HG03175 (cell line): Measurements from ENCODE around the gene PAQR7.

Experiments used
- ATAC-seq: cut with Tn5 transposase; IDR thresholded peaks from one replicate; pipeline ENCODE4 v1.9.1; 2021; ENCODE audit warnings: mild to moderate bottlenecking, moderate library complexity; ENCODE audit not compliant: unreplicated experiment

Gene PAQR7, protein sequence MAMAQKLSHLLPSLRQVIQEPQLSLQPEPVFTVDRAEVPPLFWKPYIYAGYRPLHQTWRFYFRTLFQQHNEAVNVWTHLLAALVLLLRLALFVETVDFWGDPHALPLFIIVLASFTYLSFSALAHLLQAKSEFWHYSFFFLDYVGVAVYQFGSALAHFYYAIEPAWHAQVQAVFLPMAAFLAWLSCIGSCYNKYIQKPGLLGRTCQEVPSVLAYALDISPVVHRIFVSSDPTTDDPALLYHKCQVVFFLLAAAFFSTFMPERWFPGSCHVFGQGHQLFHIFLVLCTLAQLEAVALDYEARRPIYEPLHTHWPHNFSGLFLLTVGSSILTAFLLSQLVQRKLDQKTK

DNA sequence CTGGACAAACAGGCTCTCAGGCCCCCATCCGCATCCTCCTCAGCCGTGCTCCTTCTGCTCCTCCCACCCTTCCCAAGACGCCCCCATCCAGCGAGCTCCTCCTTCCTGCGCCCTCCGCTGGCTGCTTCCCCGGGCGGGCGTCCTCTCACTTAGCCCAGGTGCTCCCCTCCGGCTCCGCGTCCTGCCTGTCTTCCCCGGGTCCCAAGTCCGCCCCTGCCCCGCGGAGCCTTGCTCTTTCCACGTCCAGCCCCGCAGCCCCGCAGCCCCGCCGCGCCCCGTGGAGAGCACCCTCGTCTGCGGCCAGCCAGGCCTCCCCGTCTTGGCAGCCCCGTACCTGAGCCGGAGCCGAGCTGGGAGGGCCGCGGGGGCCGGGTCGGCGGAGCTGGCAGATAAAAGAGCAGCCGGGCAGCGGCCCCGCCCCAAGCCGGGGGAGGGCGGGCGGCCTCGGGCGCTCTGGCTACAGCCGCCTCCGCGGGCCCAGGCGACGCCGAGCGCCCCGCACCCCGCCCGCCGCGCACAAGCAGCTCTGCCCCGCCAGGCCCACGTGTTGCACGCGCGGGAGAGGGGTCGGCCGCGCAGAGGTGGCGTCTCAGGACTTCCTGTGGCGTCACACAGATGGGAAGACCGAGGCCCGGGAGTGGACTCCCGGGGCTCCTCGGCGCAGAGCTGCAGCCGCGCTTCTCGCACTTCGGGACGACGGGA is at the start of gene PAQR7:
TSS of gene PAQR7 (minus strand) at position 555 of the 702 bp plus-strand sequence. CDS start 11,869 bp downstream, outside the sequence.
- no peak for ATAC-seq

DNA sequence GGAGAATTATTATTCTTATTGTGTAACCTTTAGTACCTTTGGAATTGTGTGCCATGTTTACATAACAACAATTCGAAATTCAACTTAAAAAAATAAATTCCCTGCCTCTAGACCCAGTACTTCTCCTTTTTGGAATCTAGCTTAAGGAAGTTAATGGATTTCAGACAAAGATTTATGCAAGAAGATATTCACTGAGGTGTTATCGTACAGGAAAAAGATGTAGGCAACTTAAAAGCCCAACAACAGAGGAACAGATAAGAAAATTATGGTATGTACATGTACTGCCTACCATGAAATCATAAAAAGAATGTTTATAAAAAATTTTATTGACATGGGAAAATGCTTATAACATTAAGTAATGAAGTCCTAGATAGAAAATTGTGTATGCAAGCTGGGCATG is 48.9 kb upstream of the PAQR7 start:
- no peak for ATAC-seq

DNA sequence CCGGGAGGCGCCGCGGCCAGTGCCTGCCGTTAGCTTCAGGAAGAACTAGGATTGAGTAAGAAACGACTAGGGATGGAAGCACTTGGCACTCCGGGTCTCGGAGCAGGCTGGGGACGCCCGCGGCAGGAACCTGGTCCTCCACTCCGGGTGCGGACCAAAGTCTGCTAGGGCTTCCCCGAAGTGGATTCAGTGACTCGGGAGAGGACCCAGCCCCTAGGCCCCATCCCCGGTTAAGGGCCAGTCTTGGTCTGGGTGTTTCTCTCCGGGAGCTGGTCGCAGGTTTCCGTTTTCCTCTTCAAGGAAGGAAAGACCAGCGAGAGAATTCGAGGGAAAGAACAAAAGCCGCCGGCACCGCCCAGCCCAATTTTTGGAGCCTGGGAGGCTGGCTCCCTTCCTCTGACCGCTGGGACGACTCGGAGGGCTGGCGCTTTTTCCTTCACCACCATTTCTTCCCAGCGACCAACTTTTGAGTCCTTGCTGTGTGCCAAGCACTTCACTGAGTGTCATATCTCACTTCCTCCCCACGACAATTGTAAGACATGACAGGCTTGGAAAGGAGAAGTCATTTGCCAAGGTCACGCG is 47.6 kb upstream of the PAQR7 start:
- ATAC-seq = no peak

DNA sequence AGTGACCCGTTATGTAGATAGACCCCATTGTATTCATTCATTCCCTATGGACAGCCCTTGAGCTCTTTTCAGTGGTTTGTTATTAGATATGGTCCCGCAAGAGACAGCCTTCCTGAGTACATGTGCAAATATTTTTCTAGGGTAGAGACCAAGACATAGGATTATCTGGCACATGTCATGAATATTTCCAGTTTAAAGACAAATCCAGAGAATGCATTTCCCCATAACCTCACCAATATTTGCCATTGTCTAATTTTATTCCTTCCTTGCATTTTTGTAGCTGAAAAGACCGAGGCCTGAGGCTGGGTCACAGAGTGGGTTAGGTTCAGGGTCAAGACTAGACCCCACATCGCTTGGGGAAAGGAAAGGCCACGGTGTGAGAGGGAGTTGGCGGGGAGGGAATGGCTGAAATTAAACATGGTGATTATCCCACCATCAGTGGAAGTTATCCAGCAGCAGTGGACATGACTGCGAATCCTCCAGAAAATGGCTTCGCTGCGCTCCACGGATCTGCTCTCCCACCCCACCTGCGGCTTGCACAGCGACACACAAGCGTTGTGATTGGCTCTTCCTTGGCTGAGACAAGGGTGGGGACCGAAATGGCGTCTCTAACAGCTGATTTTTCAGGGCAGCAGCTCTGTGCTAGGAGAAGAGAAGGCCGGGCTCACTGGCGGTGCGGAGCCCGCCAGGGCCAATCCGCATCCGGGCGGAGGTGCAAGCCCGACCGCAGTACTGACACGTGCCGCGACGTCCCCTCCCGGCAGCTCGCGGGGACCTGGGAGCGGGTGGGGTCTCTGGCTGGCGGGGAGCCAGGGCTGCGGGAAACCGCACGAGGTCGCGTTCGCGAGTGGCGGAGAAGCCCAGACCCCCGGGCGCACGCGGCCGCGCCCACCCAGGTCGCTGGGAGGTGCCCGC is 46.8 kb upstream of the PAQR7 start:
- no peak for ATAC-seq

DNA sequence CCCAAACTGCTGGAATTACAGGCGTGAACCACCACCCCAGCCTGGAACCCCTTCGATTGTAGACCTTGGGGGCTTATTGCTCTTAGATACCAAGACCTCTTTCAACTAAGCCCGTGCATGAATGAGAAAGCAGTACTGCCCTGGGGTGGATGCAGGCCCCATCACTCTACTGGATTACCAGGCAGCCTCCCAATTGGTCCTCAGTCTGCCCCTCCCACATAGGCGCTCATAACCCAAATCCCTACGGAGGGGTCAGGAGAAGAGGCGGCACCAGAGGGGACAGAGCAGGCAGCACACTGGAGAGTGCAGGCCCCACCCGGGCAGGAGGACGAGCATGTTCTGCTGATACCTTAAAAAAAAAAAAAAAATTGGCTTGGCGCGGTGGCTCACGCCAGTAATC is 43.1 kb upstream of the PAQR7 start:
- no peak for ATAC-seq

DNA sequence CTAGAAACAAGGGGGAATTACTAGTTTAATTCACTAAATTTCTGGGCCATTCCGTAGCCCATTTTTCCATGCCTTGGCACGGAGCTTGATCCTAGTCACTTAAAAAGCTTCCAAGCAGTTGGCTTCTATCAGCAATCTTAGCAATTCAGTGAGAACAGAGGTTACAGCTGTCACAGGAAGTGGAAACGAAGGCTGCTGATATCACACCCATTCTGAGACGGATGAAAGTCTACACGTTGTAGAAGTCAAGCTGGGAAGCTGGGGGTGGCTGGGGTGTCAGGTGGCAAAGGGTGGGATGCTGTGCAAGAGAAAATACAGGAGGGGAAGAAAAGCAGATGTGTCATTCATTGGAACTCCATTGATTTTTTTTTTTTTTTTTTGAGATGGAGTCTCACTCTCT is 42.5 kb upstream of the PAQR7 start:
- no peak for ATAC-seq

DNA sequence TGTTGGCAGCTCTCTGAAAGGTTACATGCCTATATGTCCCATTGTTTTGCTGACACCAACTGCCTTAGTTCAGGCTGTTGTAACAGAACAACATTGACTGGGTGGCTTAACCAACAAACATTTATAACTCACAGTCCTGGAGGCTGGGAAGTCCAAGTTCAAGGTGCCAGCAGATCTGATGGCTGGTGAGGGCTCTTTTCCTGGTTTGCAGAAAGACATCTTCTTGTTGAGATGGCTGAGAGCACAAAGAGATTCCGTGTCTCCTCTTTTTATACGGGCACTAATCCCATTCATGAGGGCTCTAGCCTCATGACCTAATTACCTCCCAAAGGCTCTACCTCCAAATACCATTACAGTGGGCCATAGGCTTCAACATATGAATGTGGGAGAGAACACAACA is 41.0 kb upstream of the PAQR7 start:
- no peak for ATAC-seq

DNA sequence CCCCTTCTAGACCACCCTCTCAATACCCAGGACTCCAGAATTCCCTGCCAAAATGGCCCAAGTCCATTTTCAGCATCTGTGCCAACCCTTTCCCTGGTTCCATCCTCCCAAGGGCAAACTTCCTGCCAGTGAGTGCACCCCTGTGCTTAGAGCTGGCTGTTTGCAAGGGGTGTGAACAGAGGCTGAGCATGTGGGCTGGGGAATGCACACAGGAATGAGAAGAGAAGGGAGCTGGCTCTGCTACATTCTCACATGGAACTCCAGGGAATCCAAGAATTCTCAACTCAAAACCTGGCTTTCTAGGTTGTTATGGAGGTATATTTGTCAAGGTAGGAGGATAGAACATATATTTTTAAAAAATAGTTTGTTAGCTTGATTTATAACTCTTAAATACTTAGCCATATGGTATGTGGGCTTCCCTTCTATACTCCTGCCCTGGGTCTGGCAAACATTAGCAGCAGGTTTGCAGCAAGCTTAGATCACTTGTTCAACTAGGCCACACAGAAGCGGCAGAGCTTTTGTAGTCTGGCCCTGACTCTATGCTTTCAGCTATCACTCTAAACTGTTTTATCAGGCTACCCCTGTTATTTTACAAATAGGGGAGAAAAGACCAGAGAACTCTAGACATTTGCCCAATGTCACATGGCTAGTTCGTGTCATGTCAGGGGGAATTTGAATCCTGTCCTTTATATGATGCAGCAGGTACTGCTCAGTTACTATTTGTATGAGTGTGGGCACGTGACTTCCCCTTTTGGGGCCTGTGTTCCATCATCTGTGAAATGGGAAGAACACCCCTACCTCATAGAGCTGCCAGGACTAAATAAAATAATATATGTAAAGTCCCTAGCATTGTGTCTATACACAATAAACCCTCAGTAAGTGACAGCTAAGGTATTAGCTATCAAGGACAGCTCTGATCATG is 38.8 kb upstream of the PAQR7 start:
- no peak for ATAC-seq

DNA sequence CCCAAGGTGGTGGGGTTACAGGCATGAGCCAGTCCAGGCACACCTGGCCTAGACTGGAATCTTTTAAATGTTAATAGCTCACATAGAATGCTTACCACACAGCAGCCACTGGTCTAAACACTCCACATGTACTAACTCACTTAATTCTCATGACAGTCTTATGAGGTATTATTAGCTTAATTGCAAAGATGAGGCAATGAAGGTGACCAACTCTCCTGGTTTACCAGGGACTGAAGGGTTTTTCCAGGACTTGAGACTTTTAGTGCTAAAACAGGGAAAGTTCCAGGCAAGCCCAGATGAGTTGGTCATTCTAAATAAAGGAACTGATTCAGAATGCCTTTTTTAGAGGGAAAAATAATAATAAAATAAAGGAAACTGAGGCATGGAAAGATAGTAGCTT is 37.7 kb upstream of the PAQR7 start:
- ATAC-seq = no peak

DNA sequence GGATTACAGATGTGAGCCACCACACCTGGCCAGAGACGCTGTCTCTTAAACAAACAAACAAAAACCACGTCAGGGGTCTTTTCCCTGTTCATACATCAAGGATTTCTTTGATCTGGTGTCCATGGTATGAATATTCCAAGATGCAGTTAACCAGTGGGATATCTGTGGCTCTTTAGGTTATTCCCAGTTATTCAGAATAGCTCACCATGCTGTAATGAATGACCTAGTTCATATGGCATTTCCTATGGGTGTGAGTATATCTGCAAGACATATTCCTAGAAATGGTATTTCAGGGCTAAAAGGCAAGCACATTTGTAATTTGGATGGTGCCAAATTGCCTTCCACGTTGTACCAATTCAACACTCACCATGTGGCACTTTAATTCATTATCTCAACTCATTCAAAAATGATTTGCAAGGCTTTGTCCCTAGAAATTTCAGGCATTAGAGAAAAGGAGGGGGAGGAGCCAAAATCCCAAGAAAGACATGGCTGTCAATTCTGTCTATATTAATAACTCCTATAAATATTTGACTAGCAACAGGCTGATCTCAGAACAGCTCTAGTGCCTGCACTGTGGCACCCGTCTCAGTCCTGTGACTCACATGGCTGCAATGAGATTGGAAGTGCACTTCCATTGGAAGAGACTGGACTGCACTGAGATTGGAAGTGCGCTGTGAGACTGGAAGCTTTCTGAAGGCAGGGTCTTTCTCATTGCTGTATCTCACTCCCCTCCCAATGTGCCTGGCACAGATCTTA is 36.7 kb upstream of the PAQR7 start:
- no peak for ATAC-seq

DNA sequence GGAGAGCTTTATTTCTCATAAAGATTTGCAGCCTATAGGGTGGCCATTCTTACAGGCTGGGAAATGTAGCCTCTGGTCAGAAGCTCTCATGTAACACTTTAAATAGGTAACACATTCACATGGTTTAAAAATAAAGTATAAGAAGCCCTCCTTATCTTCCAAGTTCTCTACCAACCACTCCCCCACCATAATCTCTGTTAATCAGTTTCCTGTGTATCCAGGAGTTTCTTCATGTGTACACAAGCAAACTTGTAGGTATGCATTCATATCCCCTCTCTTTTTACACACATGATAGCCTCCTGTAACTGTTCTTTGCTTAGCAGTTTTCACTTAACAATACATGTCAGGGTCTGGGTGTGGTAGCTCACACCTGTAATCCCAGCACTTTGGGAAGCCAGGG is 35.7 kb upstream of the PAQR7 start:
- no peak for ATAC-seq

DNA sequence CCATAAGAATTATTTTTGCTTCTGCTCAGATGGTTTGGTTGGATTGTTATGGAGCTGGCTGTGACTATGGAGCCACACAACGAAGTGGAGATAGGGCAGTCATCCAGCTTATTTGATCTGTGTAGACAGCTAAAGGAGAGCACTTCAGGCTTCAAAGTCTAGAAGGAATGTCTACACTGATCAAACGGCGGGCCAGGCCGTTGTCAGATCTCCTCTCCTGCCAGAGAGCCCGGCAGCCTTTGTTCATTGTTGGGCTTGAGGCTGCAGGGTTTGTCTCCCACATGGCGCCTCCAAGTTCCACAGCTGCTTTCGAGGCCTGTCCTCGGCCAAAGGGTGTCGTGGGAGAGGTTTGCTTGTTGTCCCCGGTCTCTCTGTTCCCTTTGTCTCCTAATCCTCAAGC is 33.5 kb upstream of the PAQR7 start:
- no peak for ATAC-seq

DNA sequence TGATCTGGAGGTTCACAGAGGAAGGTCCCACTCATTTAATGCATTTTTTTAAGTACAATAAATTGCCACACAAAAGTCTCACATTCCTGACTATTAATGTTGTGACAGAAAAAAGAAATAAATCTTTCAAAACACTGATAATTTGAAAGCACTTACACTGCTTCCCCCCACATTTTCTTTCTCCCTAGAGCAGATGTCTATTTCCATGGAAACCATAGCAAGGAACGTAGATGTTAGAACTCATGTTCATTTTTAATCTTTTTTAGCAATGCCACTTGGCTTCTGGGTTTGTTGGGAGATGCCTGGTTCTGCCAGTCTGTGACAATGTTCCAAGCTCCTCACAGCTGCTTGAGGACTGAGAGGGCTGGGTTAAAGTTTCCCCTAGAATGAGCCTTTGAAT is 32.7 kb upstream of the PAQR7 start:
- no peak for ATAC-seq

DNA sequence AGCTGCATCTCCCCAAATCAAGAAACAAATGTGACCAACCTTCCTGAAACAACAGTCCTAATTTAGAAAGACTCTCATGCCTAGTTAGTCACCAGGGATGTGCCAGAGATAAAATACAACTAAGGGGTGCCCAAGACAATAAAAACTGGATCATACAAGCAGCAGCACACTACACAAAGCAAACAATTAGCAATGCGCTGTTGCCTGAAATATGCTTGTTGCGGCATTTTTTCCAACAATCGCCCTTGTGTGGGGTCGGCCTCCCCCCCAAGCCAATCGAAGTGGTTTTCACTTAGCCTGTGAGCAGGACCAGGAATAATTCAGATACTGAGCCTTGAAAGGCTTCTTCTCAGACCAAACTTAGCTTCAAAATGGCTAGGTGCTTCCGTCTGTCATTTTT is 32.1 kb upstream of the PAQR7 start:
- ATAC-seq = no peak

DNA sequence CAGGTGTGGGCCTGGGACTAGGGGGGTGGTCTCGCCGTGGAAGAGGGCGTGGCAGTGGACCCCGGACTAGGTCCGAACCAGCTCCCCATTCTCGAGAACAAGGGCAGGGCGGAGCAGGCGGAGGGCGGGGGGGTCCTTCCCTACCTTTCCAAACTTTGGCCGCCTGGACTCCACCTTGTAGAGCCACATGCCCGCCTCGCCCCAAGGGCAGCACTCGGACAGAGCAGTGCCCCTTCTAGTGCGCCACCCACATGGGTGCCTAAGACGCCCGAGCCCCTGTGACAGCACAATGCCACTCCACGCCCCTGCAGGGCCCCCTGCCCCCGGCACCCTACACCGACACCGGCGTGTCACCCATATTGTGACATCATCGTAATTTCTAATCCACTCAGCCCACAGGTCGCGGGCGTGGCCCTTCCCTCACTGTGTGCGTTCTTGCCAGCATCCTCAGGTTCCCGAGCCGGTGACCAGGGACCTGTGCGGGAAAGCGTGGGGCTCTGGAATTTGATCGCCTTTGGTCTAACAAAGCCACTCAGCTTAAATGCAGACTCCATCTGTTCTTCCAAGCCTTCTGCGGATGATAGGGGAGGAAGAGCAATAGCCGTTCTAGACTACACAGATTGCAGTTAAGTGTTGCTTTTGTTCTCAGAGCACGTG is 31.3 kb upstream of the PAQR7 start:
- no peak for ATAC-seq

DNA sequence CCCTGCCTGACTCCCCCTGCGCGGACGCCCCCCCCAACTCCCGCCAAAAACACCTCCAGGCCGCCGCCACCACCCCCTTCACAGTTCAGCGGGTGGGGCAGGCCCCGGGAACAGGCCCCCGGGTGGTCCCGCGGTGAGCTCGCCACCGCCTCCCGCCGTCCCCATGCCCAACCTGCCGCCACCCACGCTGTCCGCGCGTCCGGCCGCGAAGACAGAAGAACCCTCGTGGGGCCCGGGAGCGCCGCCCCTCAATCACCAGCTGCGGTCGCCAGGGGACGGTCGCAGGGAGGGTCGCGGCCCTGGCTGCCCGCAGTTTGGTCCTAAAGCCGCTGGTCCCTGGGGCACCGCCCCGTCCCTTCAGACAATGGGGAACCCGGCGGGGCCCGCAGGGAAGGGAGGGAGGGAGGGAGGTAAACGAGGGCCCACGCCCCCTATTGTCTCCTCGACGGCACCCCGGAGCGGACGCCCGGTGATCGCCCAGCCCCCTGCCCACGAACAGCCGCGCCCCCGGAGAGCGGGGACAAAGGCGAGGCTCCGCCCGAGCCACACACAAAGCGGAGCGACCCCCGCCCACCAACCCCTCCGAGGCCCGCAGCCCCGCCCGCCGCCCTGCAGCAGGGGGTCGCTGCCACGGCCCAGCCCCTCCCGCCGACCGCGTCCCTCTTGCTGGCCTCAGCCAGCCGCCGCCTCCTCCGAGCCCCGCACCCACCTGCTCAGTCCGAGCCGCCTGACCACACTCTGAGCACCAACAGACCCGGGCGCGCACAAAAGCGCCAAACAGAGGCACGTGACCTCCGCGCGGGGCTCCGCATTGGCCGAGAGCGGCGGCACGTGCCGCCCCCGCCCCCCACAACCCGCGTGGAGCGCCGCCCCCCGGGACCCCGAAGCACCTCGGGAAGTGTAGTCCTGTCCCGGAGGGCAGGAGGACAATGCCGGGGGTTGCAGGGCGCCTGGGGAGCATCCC is 30.5 kb upstream of the PAQR7 start, which contains the start of gene STMN1:
TSS of gene STMN1 (minus strand) at position 740 of the 964 bp plus-strand sequence. CDS start 1,743 bp downstream, outside the sequence.
- peak; percentile 77 for ATAC-seq

DNA sequence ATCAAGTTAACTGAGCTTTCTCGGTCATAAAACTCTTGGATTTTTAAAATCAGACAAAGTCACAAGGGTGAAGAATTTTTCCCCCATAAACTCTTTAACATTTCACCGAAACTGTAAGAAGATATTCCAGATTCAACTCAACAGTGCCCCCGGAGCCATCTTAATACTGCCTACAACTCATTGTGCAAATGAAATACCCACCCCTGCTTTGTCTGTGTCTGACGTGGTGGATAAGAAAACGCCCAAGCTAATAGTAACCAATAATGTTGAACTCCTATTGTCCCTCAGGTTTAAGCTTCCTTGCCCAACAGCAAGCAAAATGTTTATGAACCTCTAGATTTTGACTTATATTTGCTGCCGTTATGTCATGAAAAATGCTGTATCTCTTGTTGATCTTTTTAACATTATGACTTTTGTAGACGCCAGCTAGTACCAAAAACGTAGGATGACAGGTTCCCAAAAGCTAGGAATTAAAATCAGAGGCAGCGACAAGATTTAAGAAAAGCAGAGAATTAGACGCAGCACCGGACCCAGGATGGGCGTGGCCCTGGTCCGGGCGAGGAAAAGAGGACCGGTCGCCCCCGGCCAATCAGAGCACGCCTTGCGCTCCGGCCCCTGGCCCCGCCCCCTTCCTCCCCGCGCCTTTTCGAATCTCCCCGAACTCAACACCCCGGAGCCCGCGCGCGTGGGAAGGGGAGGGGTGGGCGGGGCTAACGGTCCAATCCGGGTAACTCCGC is 29.6 kb upstream of the PAQR7 start:
- peak; percentile 71 for ATAC-seq
